ENCODE results near the gene ZNF503.

DNA sequence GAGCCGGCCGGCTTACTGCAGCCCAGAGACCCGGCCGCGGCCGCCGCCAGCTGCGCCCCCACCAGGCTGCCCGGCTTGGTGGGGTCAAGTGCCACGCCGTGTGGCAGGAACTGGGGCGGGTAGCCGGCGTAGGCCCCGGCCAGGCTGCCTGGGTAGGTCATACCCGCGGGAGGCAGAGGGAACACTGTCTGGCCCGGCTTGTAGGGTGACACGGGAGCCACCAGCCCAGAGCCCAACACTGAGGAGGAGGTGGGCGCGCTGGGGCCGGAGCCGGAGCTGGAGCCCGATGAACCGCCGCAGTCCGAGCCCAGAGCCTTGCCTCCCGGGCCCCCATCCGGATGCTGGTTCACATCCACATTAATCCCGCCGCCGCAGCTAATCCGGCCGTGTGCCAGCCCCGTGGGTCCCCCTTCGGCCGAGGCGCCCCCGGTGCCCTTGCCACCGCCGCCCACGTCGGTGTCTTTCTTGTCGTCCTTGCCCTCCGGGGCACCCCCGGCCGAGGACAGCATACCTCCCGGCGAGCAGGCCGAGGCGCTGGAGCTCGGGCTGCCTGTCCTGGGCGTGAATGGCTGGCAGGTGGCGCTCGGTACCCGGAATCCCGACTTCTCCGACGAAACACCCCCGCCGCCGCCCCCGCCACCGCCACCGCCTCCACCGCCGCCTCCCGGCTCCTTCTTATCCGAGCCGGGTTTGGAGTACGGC, 2.0 kb downstream of the ZNF503 start:
- peak; percentile 50 to 79 (median 58) for TF ChIP-seq CTCF (IDR thresholded peaks at IDR 0.05)
- TF ChIP-seq POLR2A (IDR thresholded peaks at IDR 0.05), result no peak

Data from uterus (tissue), 2 donors.